CD4-positive, alpha-beta T cell treated with Interleukin-12 subunit alpha and Interleukin-12 subunit beta, for 1 hour (primary cell): Measurements from ENCODE around the gene SNAP23.

ENCODE experiments used
- DNase-seq: peaks from one replicate; pipeline ENCODE4 v3.0.0-alpha.2; 2020

Gene SNAP23

DNA sequence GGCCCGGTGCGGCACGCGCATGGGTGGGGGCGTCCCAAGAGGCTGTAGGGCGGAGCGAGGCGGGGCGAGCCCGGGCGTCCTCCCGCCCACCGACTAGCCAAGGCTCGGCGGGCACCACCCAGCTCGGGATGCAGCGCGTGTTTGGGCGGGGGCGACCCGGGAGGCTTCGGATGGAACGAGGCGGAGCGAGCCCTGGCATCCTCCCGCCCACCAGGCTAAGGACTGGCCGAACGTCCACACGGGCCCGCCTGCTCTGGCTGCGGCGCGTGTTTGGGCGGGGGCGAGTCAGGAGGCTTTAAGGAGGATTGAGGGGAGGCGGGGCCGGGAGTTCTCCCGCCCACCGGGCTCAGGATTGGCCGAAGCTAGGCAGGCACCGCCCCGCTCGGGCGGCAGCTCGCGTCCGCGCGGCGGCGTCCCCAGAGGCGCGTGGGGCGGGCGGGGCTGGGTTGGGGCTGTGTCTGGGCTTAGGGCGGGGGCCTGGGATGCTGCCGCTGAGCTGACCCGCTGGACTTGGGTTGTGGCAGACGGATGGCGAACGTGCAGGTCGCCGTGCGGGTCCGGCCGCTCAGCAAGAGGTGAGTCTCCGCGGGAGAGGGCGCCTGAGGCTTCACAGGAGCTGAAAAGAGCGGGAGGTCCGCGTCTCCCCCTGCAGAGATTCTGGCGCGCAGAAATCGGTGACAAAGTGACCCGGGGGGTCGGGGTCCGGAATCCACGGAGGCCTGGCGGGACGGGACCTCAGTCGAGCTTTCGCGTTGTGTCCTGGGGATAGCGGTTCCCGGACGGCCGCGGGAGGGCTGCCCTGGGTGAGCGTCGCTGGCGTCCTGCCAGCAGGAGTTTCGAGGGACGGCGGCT lies 80.0 kb downstream of the SNAP23 start, which contains the start of gene STARD9:
STARD9 (plus strand) TSS at position 419 of the 852 bp plus-strand sequence; CDS start at position 529, 110 bp downstream.
- peak; percentile 95 for DNase-seq

DNA sequence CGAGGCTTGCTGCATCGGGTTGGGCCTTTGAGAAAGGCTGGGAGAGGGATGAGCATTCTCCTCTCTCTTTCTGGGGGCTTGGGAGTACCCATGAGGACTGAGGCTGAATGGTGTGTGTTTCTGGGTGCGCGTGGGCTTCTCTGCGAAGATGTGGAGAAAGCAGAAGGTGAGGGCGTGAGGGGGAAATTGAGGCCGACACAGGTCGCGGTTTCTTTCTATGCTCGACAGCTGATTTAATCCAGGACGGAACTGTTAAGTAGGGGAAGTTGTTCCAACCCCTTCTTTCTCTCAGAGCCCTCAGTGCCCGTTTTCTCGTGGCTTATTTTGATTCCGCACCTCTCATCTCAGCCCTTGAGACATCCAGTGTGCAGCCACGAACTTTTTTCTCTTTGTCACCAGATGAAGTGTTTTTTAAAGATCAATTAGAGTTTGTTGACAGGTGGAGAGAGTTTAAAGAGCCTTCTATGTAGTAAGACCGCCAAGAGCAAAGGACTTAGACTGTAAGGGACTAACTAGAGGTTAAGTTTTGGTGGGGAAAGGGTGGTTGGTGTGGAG lies 80.7 kb downstream of the SNAP23 start:
- DNase-seq: no peak

DNA sequence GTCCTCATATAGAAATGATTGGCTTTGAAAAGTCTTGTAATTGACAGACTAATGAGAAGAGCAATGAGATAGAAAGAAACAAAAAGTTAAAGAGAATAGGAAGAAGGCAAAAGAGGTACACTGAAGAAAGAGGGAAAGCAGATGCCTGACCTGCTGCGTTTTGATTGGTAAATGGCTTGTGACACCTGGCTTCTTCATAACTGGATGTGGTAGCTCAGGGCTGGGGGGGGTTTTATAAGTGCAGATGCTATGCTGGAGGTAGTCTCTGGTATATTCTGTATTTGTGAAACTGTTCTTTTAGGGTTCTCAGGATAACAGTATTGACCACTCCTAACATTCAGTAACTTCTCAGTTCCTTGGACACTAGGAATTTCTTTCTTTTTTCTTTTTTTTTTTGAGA lies 81.3 kb downstream of the SNAP23 start:
- DNase-seq: no peak

DNA sequence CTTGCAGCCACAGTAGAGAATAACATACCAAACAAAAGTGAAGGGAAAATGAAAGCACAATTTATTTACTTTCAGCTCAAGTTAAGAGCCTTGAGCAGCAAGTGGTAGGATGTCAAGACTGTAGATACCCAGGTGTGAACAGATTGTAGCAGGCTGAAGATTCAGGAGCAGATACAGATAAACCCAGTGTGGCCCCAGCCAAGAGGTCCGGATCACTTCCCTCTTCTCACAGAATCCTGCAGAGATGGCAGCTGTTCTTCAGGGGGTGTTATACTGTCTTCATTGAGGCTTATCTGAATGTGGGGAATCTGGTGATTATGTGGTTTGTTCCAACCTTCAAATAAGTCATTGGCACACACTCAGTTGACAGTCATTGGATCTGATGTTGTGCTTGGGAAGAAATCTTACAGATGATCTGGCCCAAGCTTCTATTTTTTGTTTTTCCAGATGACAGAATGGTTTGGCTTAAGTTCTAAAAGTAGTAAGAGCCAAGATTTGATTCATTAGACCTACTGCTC lies 82.1 kb downstream of the SNAP23 start:
- DNase-seq: no peak

DNA sequence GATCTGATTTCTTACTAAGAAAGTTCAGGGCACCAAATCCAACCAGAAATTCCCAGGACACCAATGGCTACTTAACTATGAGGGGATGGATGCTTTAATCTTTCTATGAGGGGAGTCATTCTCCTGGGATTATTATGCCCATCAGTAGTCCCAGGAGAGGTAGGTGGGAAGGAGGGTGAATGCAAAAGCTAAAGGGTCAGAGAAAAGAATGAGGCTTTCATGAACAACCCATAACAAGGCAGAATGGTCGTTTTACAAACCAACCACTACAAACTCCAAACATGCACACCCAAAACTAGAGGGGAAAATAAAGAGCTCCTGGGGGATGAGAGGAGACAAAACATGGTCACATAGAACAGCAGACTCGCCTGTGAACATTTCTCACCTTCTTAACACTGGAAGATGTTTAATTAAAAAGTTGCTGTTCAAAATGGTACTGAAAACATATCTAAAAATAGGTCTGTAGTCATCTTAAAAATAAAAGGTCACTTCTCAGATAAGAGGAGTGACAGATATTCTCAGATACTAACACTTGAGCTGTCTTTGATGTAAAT lies 83.6 kb downstream of the SNAP23 start:
- DNase-seq: no peak

GRCh38 chr15:42581272-42581730 lies 85.9 kb downstream of the SNAP23 start:
- DNase-seq: peak; percentile 77
